HG02943 (cell line): ENCODE results near the gene SH3TC2.

Experiments used
- ATAC-seq: cut with Tn5 transposase; IDR thresholded peaks from one replicate; pipeline ENCODE4 v1.9.1; 2021; ENCODE audit warnings: mild to moderate bottlenecking, low read depth, moderate library complexity; ENCODE audit not compliant: unreplicated experiment

The SH3TC2 gene

GRCh38 chr5:148956477-148957385 lies 106.1 kb downstream of the SH3TC2 start:
- no peak for ATAC-seq
